ENCODE results near the gene RUNX1.

- no peak for TF ChIP-seq POLR2A (IDR thresholded peaks at IDR 0.05)
- no peak for TF ChIP-seq CTCF (IDR thresholded peaks at IDR 0.05)
- TF ChIP-seq POLR2AphosphoS5 (IDR thresholded peaks at IDR 0.05), result no peak
Observed at GRCh38 chr21:34912022-34912945, 136.8 kb downstream of the RUNX1 start.
